Measurements from ENCODE around the gene METTL26.

METTL26 gene

GRCh38 chr16:637081-638018 lies 1.2 kb upstream of the METTL26 start:
- peak; percentile 76 for DNase-seq

DNA sequence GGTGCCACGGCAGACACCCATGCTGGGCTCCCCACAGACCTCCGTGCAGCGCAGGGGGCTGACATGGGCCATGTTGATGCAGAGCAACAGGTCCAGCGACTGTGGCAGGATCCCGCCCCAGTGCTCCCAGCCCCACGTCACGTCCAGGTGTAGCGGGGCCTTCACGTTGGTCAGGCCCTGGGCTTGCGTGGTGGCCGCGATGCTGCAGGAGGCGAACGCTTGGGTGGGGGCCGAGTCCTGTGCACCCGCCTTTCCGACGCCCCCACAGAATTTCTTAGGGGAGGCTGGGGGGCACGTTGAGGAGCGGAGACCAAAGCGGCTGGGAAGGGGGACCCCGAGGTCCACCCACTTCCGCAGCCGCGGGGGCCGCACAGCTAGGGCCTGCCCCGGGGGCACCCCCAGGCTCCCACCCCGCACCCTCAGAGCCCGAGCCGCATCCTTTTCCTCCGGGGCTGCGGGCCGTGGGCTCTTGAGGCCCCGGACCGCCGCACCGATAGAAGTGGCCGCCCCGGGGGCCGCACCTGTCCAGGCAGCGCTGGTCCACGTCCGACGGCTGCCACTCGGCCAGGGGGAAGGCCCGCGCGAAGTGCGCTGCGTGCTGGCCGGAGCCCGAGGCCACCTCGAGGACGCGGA lies 416 bp downstream of the METTL26 start:
- no peak for DNase-seq

DNA sequence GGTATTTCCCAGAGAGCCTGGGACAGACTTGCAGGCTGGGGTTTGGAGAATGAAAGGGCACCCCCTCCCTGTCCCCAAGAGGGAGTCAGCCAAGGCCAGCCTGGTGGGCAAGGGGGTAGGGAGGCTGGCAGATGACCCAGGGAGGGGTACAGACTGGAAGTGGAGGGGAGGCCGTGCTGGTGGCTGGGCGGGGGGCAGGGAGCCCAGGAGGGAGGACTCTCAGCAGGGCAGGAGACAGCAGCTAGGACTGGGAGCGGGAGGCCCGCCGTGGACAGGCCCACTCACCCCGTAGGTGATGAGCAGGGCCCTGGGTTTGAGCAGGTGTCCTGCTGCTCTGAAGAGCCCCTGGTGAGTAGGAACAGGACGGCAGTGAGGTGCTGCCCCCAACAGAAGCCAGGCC lies 1.1 kb downstream of the METTL26 start:
- no peak for DNase-seq

GRCh38 chr16:634051-634670 lies 1.9 kb downstream of the METTL26 start:
- DNase-seq, result no peak

DNA sequence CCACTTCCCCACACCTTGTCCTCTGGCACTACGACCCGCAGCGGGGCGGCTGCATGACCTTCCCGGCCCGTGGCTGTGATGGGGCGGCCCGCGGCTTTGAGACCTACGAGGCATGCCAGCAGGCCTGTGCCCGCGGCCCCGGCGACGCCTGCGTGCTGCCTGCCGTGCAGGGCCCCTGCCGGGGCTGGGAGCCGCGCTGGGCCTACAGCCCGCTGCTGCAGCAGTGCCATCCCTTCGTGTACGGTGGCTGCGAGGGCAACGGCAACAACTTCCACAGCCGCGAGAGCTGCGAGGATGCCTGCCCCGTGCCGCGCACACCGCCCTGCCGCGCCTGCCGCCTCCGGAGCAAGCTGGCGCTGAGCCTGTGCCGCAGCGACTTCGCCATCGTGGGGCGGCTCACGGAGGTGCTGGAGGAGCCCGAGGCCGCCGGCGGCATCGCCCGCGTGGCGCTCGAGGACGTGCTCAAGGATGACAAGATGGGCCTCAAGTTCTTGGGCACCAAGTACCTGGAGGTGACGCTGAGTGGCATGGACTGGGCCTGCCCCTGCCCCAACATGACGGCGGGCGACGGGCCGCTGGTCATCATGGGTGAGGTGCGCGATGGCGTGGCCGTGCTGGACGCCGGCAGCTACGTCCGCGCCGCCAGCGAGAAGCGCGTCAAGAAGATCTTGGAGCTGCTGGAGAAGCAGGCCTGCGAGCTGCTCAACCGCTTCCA lies 2.6 kb downstream of the METTL26 start:
- DNase-seq, result no peak

- no peak for DNase-seq
Observed at GRCh38 chr16:632486-633335, 3.4 kb downstream of the METTL26 start.

DNA sequence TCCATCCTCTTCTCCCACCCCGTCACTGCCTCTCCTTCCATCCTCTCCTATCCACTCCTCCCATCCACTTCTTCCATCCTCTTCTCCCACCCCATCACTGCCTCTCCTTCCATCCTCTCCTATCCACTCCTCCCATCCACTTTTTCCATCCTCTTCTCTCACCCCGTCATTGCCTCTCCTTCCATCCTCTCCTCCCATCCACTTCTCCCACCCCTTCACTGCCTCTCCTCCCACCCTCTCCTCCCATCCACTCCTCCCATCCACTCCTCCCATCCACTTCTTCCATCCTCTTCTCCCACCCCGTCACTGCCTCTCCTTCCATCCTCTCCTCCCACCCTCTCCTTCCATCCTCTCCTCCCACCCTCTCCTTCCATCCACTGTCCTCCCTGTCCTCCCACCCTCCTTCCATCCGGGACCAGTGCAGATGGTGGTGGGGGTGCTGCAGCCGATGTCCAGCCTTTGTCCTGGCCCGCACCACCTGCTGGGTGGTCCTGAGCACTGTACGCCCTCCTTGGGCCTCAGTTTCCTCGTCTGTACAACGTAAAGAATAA lies 4.2 kb downstream of the METTL26 start:
- DNase-seq, result no peak

DNA sequence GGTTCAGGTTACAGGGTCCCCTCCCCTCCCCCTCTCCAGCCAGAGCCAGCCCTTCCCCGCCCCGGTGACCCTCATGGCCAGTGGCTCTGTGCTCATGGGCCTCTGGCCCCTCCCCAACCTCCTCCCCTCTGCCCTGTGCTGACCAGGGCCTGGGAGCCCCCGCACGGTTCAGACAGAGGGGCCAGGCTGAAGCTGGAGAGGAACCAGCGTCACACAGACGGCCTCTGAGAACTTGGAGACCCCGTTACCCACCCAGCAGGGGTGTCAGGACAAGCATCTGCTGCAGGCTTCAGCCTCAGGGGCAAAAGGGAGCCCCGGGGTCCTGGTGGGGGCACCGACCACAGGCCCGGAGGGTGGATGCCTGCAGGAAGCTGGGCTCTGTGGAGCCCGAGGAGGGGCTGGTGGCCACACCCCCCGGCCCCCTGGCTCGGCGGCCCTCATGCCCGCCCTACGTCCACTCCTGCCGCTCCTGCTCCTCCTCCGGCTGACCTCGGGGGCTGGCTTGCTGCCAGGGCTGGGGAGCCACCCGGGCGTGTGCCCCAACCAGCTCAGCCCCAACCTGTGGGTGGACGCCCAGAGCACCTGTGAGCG lies 5.2 kb downstream of the METTL26 start, which contains the start of gene WFIKKN1:
Gene WFIKKN1 (plus strand): TSS at position 171 of the 591 bp plus-strand sequence. CDS start 269 bp downstream, at position 440.
- DNase-seq, result peak; percentile 73

DNA sequence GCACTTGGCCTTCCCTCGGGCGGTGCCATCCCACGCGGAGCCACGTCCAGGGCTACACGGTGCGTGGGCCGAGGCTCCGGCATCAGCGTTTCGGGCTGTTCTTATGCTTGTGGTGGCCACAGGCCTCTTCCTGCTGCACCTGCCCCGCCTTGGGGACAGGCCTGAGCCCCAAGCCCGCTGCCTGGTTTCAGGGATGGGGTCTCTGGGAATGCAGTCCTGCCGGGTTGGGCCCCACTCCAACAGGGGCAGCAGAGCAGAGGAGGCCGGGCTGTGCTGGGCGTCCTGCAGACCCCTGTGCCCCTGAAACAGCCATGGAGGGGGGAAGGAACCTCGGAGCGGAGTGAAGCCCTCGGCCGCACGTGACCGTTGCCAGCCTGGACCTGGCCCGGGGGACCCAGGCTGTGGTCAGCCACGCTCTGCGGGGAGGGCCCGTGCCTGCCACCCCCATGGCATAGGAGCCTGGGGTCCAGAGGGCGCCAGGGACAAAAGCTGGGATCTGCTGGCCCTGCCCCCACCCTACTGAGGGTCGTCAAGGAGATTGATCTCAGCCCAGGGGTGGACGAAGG lies 5.8 kb downstream of the METTL26 start:
- DNase-seq, result peak; percentile 69

- DNase-seq, result no peak
Observed at GRCh38 chr16:629833-630248, 6.3 kb downstream of the METTL26 start.

- DNase-seq, result peak; percentile 87
Observed at GRCh38 chr16:629185-629832, 6.8 kb downstream of the METTL26 start.

DNA sequence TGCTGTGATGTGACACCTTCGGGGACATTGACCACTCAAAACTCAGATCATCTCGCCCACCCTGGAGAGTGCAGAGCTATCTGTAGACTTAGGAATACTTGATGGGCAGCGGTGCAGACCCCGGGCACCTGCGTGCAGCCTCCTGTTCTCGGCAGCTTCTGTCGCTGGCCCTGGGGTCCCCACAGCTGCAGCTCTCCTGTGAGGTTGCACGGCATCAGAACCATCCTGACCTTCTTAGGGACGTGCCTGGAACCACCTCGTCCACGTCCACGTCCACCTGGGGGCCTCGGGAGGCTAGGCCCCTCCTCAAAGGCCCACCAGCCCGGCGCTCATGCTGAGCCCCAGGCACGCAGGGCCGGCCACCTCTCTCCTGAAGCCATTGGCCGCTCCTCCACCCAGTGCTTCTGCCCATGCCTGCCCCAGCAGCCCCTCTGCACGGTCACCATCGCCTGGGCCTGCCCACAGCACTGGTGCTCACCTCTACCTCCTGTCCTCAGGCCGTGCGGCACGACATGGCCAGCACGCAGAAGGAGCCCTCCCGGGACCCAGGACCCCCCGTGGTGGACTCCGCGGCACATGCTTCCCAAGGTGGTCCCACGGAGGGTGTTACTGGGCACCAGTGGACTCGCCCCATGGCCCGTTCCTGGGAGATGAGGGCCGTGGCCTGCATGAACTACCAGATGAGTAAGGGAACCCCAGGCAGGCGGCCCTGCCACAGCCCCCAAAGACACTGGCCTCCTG lies 7.6 kb downstream of the METTL26 start:
- DNase-seq, result no peak

GRCh38 chr16:627454-628239 lies 8.5 kb downstream of the METTL26 start:
- no peak for DNase-seq

GRCh38 chr16:626787-627453 lies 9.2 kb downstream of the METTL26 start:
- DNase-seq, result no peak

GRCh38 chr16:625977-626765 lies 9.9 kb downstream of the METTL26 start:
- DNase-seq, result no peak

DNA sequence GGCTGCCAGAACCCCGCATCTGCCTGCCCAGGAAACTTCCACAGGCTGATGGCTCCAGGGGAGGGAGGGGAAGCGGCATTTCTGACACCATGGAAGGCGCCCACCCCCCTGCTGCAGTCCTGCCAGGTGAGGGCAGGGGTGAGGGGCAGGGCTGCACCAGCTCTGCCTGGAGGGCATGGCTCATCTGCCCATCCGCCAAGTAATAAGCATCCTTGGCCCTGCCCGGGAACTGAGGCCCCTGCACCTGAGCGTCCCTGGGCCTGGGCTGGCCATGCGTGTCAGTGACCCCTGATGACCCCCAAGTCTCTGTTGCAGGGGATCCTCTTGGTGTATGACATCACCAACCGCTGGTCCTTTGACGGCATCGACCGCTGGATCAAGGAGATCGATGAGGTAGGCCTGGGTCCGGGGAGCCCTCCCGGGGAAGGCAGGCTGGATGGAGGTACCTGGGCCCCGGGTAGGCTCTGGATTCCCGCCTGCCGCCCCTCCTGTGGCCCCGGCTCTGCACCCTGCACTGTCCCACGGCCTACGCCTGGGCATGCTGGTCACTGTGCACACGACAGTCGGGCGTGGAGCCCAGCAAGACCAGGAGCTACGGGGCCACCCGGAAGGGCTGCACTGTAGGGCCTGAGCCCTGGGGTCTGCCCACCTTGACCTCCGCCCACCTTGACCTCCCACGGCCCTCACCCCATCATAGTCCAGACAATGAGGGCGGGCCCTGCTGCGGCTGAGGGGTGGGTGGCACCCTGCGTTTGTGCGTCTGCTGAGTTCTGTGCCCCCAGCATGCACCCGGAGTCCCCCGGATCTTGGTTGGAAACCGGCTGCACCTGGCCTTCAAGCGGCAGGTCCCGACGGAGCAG lies 10.8 kb downstream of the METTL26 start:
- no peak for DNase-seq
